HG03280 (cell line): ENCODE data around the gene RTN4IP1.

ENCODE experiments used
- ATAC-seq: cut with Tn5 transposase; IDR thresholded peaks from one replicate; pipeline ENCODE4 v1.9.1; 2021; ENCODE audit warnings: mild to moderate bottlenecking, moderate library complexity; ENCODE audit not compliant: unreplicated experiment

The RTN4IP1 gene

GRCh38 chr6:106629103-106629858 is at the start of gene RTN4IP1, which contains the start of gene QRSL1:
TSS of gene RTN4IP1 (minus strand) at chr6:106629498. CDS start at chr6:106629021, 477 bp downstream.
TSS of gene QRSL1 (plus strand) at chr6:106629578. CDS start at chr6:106629682, 104 bp downstream.
- peak; percentile 84 for ATAC-seq

- no peak for ATAC-seq
Observed at GRCh38 chr6:106677282-106677681, 48.0 kb upstream of the RTN4IP1 start.

GRCh38 chr6:106674541-106675229 is 45.4 kb upstream of the RTN4IP1 start:
- no peak for ATAC-seq

GRCh38 chr6:106671651-106672050 is 42.4 kb upstream of the RTN4IP1 start:
- no peak for ATAC-seq

GRCh38 chr6:106670236-106670635 is 40.9 kb upstream of the RTN4IP1 start:
- no peak for ATAC-seq

GRCh38 chr6:106667022-106667402 is 37.7 kb upstream of the RTN4IP1 start:
- ATAC-seq, result no peak

- ATAC-seq, result peak; percentile 96
Observed at GRCh38 chr6:106666282-106667021, 37.2 kb upstream of the RTN4IP1 start.

GRCh38 chr6:106662458-106662857 is 33.2 kb upstream of the RTN4IP1 start:
- no peak for ATAC-seq

- ATAC-seq, result no peak
Observed at GRCh38 chr6:106659859-106660258, 30.6 kb upstream of the RTN4IP1 start.

- ATAC-seq, result no peak
Observed at GRCh38 chr6:106658469-106658868, 29.2 kb upstream of the RTN4IP1 start.

GRCh38 chr6:106648651-106649308 is 19.5 kb upstream of the RTN4IP1 start:
- no peak for ATAC-seq

GRCh38 chr6:106643061-106643460 is 13.8 kb upstream of the RTN4IP1 start:
- no peak for ATAC-seq

GRCh38 chr6:106642476-106642875 is 13.2 kb upstream of the RTN4IP1 start:
- no peak for ATAC-seq

- ATAC-seq, result no peak
Observed at GRCh38 chr6:106639812-106640211, 10.5 kb upstream of the RTN4IP1 start.

- peak; percentile 70 for ATAC-seq
Observed at GRCh38 chr6:106637717-106638341, 8.5 kb upstream of the RTN4IP1 start.

GRCh38 chr6:106637051-106637716 is 7.9 kb upstream of the RTN4IP1 start:
- ATAC-seq, result peak; percentile 39

- no peak for ATAC-seq
Observed at GRCh38 chr6:106634565-106634964, 5.3 kb upstream of the RTN4IP1 start.

- no peak for ATAC-seq
Observed at GRCh38 chr6:106631346-106631745, 2.0 kb upstream of the RTN4IP1 start.

GRCh38 chr6:106630366-106630765 is 1.1 kb upstream of the RTN4IP1 start:
- ATAC-seq, result no peak

GRCh38 chr6:106629859-106630163 is 513 bp upstream of the RTN4IP1 start:
- no peak for ATAC-seq
